T-helper 1 cell (primary cell): ENCODE measurements around the gene PAK1.
"Not testable (repeated sequence)": the region's sequence is repeated elsewhere in the genome, so short reads cannot be mapped to it uniquely, and the experiment has no call there.

Experiments used
- DNase-seq, 5 donors: peaks; one replicate each; pipeline ENCODE4 v3.0.0-alpha.2; 2012 to 2020
- total RNA-seq, 4 donors: gene quantifications; one replicate each; lab custom pipeline; 2026; lab: John Stamatoyannopoulos, UW

PAK1 gene
- total RNA-seq = 10.7 to 20.3 (median 12.9) reads per million in 4 donors

DNA sequence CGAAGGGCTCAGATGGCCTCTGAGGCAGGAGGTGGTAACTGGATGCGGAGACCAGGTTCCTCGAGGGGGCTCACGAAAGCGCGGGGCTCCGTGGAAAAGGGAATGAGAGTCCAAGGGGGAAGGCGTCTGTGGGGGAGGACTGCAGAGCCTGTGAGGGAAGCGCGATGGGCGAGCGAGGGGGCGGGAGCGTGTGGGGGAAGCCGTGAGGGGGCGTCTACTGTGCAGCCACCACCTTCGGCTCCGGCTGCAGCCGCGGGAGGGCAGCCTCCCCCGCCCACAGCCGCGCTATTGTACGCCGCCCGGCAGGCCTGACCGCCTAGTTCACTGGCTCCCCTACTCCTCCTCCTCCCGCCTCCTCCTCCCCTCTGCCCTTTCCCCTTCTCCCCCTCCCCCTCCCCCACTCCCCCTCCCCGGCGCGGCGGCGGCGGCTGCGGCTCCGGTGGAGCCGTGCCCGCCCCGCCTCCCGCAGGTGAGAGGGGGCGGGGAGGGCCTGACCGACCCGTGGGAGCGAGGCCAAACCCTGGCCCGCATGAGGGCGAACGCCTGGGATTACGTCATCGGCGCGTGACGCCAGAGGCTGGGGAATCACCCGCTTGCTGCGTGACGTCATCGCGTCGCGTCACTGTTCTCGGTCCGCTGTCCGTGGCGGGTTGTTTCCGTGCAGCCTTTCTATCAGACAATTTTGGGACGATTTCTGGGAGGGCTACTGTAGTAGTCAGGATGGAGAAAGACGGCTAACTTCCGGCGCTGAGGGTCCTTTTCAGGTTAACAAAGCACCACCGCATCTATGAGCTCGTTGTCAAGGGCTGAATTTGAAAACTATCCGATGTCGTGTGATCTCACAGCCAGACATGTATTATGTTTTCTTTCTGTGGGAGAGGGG lies at the start of gene PAK1:
Gene PAK1, minus strand, starts transcription at position 294 of the 883 bp plus-strand sequence. CDS start 81,574 bp downstream, outside the sequence.
- peak; percentile 77 to 92 (median 86) for DNase-seq

DNA sequence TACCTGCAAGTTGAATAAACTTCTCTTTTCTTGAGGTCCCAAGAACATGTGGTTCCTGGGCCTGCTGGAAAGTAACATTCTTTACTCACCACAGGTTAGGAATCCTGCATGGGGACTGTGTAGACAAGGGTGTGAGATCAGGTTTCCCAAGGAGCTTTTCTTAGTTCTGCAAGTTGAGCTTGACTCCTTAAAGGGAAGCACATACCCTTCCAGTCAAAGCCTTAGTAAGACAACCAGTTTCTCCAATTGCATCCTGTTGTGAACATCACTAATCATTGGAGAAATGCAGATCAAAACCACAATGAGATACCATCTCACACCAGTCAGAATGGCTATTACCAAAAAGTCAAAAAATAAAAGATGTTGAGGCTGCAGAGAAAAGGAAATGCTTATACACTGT lies 48.3 kb upstream of the PAK1 start:
- no peak for DNase-seq

DNA sequence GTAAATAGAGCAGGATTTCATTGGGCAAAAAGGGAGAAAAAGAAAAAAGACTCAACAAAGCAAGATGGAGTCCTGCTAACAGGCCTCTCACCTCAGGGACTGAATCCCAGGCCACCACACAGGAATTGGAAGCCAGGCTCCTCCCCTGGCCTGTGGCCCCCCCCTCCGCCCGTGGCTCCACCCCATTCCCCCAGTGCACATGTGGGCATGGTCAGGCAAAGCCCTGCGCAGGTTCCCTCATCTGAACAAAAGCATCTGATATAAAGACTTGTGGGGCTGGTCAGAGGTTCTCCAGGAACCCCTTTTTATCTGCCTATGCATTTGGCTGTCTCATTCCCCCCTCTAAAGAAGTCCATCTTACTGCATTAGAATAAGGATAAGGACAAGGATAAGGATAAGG lies 46.0 kb upstream of the PAK1 start:
- DNase-seq = no peak

DNA sequence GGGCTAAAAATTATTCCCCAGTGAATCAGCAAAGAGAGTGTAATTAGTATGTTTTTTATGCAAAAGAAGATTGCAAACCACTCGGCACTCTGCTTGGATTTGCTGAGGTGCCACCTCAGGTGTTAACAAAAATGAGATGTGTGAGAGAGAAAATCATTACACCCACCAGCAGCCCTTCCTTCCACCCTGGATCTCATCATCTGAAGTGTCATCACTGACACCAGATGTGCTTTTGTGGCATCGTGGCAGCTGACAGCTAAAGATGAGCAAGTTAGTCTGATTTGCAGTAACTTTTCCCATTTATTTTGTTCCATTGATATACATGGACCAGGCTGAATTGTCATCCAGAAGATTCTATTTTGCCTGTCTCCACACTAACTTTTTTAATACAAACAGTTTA lies 44.6 kb upstream of the PAK1 start:
- no peak for DNase-seq

DNA sequence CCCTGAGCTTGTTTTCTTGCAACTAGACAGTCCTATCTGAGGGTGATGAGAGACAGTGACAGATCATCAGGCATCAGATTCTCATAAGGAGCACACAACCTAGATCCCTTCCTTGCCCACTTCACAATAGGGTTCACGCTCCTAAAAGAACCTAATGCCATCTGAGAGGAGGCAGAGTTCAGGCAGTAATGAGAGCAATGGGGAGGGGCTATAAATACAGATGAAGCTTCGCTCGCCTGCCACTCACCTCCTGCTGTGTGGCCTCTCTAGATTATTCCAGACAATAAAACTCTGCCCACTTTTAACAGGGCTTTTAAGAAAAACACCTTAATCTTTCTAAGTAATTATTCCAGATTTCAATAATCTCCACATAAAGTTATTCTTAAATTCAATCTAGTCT lies 43.9 kb upstream of the PAK1 start:
- DNase-seq = no peak

DNA sequence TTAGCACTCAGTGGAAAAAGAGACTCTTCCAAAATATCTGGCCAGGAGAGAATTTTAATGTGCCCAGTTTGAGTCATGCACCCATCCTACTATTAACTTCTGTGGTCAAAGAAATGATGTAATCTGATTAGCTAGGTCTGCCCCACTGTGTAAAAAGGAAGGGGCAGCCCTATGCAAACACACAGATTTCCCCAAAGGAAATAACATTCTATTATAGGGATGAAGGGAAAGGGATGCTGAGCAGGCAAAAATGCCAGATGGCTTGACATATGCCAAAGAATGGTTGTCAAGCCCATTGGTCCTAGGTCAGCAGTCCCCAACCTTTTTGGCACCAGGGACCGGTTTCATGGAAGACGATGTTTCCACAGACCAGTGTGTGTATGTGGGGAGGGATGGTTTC lies 43.3 kb upstream of the PAK1 start:
- no peak for DNase-seq

DNA sequence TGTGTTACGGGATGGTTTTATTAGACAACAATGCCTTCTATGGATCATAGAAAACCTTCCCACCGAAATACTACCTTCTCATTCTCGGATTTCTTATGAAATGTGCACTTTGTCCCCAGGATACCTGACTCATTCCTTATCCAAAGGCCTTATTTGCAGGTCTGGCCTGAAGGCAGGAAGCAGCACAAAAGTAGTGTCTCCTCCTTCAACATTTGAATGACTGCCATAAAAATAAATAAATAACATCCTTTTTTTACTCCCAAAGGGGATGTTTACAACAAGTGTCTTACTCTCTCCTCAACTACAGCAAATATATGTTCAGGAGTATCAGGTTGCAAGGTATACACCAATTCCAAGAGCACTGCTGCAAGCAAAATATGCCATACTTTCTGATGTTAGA lies 41.6 kb upstream of the PAK1 start:
- DNase-seq = no peak

DNA sequence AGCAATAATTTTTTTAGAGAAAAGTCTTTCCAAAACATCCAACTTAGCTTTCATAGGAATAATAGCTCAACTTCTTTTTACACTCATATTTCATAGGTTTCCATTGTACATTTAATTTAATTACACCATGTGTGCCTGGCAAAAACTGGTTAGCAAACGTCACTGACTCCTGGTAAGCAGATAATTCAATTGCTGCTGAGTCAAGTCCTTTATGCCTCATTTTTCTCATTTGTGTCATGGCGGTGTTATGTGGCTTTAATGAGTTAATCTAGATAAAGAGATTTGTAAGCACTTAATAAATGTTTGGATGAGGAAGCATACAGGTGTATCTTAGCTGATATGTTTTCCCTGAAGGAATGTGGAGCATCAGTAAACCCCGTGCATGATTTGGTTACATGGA lies 41.2 kb upstream of the PAK1 start:
- no peak for DNase-seq

DNA sequence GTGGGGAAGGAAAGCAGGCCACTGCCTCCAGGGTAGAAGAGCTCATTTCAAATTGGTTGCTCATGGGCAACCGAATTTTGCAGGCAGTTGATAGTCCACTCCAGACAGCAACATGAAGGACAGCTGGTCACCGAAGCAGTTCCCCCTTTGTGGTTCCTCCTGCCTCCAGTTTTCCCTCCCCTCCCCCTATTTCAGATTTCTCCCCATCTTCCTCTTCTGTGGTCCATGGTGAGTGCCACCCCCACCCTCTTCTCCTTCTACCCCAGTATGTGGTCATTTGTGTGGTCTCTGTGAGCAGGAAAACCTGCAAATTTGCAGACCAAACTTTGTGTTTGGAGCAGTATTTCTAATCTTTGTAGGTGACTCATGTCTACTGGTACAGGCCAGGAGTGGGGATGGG lies 38.2 kb upstream of the PAK1 start:
- no peak for DNase-seq

DNA sequence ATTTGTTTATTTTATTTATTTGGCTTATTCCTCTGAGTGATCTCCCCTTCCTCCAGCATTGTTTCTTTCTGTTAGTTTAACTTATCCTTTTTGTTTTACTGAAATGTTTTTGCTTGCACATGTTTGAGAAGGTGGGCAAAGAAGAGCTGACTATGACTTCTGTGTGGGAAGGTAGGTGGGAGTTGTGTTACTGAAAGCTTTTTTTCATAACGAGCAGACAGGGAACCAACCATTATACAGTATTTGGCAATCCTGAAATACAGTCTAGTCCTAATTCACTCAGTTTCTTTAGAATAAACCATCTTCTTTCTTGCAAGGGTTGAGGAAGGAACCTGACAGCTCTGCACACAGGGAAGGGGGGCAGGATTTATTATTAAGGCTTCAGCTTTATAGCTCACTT lies 37.0 kb upstream of the PAK1 start:
- DNase-seq = no peak

DNA sequence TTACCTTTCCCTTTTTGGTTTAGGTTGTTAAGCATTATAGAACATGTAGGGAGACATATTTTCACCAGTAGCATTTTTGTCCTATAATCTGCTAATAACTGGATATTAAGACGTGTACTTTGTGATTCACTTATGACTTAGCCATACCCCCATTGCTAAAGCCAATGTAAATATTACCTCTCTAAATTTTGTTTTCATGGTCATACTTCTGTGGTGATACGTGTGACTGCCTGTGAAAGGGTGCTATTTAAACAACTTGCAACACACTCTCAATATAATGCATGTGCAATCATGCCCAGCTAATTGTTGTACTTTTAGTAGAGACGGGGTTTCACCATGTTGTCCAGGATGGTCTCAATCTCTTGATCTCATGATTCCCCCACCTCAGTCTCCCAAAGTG lies 36.2 kb upstream of the PAK1 start:
- DNase-seq = no peak

DNA sequence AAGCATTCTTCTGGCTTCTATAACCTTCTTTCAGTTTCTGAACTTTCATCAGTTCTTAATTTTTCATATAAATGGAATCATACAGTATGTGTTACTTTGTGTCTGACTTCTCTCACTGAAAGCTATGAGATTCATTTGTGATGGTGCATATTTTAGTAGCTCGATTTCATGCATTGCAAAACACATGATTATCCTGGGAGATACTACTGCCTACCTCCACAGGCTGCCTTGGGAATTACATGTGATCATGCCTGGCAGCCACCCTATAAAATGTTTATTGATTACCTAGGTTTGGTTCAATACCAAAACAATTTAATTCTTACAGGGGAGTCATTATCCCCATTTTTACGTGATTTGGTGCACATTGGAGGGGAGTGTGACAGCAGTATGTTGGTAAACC lies 34.1 kb upstream of the PAK1 start:
- no peak for DNase-seq

DNA sequence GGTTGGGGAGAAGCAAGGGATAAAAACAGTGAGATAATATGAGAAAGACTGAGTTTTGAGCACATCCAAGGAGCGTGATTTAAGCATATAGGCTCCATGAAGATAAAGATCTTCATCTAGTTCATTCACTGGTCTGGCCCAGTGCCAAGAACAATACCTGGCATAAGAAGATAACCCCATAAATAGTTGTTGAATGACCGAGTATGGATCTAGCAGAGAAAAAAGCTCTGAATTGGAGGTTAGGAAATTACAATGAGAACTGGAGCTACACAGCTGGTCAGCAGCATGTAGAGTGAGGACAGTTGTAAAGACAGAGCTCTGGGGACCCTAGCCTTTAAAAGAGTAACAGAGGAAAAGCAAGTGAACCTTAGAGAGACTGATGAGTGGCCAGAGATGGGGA lies 33.0 kb upstream of the PAK1 start:
- DNase-seq = no peak

DNA sequence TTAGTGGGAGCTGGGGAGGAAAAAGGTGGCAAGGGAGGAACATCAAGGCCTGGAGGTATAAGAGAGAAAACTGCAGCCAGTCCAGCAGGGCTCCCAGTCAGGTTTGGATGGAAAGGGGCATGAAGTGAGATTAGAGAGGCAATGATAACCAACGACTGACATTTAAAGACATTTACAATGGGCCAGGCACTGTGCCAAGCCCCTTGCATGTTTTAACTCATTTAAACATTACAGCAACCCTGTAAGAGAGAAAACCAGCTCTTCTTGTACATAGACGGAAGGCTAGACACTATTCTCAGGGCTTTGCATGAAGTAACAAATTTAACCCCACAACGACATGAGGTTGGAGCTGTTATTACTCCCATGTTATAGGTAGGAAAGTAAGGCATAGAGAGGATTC lies 32.1 kb upstream of the PAK1 start:
- no peak for DNase-seq

DNA sequence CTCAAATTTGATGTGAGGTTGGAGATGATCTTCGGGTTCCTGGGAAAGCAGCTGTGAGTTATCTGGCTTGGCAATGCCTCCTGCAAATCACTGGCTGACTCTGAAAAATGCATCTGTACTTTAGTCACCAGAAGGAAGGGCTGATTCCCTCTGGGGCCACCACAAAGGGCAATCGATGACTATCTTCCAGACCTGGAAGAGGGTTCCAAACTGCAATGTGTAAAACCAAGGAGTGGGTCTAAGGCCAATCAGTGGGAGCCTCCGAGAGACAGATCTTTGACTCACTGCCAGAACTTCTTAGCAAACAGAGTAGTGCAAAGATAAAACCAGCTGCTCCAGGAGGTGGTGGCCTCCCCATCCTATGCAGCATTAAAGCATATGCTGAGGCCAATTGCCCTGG lies 29.1 kb upstream of the PAK1 start:
- DNase-seq = no peak

DNA sequence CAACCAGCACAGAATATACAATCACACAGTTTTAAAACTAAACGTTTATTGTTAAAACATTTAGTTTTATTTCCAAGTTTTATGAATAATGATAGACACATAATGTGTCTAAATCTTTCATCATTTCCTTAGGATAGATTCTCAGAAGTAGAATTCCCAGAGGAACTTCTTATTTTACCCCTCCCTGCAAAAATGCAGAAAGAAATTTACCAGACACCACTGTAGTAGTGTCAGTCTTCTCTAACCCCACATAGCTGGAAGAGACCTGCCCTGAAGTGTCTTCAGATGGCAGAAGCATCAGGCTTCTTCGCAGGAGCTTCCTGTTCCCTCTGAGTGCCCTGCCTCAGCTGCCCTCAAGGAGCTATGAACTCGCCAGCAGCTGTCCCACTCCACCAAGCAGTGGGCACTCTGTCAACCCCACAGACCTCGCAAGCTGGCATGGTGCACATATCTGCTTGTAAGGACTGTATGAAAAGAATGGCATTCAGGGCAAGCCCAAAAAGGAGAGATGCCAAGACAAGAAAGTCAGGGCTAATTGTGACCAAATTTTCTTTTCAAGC lies 28.5 kb upstream of the PAK1 start:
- DNase-seq = no peak

DNA sequence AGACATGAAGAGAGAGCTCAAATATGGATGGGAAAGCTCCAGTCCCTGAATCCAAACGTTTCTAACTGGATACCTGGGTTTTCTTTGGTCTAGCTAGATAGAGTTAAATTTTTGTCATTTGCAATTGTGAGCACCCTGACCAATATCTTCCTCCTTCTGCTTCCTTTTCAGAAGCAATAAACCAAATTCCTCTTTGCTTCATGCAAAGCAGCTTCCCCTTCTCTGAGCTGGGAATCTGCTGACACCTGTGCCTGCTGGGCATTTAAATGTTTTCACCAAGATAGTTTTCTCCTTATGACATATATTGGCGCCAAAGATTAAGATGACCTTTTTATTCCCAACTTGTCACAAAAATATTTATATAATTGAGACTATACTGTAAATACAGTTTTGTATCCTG lies 27.9 kb upstream of the PAK1 start:
- no peak for DNase-seq

DNA sequence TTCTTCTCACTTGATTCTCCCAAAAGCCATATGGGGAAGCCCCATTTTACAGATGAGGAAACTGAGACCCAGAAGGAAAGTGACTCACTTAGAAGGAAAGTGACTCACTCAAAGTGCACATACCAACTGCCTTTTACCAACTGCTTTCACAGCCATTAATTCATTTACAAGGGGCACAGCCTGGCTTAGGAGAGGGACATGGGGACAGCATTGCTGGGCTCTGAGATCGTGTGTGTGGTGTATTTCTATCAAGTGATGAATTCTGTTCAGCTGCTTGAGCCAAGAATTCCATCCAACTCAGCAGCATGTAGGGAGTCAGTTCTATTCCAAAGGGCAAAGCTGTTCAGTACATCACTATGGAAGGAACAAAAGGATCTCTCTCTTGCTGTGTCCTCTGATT lies 23.5 kb upstream of the PAK1 start:
- no peak for DNase-seq

DNA sequence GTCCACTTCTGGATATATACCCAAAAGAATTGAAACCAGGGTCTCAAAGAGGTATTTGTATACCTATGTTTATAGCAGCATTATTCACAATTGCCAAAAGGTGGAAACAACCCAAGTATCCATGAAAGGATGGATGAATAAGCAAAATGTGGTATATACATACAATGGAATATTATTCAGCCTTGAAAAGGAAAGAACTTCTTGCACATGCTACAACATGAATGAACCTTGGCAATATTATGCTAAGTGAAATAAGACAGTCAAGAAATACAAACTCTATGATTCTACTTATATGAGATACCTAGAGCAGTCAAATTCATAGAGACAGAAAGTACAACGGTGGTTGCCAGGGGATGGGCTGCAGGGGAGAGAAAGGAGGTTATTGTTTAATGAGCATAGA lies 21.6 kb upstream of the PAK1 start:
- DNase-seq = no peak

DNA sequence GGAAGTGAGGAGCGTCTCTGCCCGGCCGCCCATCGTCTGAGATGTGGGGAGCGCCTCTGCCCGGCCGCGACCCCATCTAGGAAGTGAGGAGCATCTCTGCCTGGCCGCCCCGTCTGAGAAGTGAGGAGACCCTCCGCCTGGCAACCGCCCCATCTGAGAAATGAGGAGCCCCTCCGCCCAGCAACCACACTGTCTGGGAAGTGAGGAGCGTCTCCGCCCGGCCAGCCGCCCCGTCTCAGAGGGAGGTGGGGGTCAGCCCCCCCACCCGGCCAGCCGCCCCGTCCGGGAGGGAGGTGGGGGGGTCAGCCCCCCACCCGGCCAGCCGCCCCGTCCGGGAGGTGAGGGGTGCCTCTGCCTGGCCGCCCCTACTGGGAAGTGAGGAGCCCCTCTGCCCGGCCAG lies 16.1 kb upstream of the PAK1 start:
- DNase-seq = not testable (repeated sequence)

DNA sequence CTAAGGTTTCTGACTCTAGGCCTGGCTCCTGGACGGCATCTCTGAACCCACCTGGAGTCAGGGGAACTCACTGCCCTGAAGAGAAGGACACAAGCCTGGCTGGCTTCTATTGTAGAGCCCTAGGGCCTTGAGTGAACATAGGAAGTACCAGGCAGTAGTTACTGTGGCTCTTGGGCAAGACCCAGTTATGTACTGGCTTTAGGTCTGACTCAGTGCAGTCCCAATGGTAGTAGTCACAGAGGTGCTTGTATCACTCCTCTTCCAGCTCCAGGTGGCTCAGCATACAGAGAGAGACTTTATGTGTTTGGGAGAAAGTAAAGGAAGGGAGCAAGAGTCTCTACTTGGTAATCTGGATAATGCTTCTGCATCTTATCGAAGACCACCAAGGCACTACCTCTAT lies 13.9 kb upstream of the PAK1 start:
- no peak for DNase-seq

DNA sequence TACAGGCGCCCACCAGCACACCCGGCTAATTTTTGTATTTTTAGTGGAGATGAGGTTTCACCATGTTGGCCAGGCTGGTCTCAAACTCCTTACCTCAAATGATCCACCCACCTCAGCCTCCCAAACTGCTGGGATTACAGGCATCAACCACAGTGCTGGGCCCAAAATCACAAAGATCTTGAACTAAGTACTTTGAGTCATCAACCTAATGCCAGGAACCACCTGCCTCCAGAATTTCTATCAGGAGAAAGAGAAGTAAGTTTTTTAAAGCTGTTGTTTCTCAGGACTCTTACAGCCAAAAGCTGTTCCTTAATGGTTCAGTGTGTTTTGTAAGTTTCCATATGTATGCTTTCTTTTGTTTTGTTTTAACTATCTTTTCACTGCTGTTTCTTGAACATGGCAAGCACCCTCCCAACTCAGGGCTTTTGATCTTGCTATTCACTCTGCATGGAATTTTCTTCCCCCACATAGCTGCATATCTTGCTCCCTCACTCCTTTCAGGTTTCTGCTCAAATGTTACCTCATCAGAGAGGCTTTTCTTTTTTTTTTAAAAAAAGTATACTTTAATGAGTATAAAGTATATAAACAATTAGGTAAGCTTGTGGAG lies 6.0 kb upstream of the PAK1 start:
- no peak for DNase-seq

DNA sequence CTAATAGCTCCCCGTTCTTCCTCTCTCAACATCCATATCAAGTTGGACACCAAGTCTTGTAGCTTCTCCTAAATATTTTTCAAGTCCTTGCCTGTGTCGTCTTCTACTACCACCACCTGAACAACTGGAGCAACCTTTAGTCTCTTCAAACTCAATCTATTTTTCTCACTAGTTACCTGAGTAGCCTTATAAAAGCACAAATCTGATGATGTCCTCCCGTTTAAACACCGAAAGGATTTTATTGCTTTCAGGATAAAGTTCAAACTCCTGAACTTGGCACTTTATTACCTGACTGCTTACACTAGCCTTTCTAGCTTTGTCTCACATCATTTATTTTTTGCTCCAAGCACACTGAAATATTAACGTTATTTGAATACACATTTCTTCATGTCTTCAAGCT lies 1.3 kb upstream of the PAK1 start:
- no peak for DNase-seq

DNA sequence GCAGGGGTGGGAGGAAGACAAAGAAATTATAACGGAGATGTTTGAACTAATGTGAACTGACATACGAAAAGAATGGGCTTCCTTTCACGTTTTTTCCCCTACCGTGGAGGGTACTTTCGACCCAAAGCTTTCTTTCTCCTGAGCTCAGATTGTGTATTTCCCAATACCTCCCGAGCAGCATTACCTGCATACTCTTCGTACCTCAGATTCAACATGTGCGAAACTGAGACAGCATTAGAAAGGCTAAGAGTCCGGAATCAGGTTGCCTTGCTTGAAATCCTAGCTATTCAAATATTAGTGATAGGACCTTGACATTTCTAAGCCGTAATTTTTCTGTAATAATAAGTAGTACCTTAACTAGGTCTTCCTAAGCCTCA lies 778 bp upstream of the PAK1 start:
- DNase-seq = no peak
